GM19468 (cell line): Measurements from ENCODE around the gene DDX54.

Experiments used
- ATAC-seq: cut with Tn5 transposase; IDR thresholded peaks from one replicate; pipeline ENCODE4 v1.9.1; 2021; ENCODE audit warnings: mild to moderate bottlenecking, moderate library complexity, moderate number of reproducible peaks; ENCODE audit not compliant: unreplicated experiment; ENCODE audit errors: extremely low read depth

Gene DDX54

GRCh38 chr12:113185180-113186032 is at the start of gene DDX54, which contains the start of gene RITA1:
DDX54 (minus strand) TSS chr12:113185478; CDS start chr12:113185451, 27 bp downstream.
RITA1 (plus strand) TSS chr12:113185721; CDS start chr12:113186747, 1,026 bp downstream.
- ATAC-seq: no peak

- ATAC-seq: no peak
Measured at GRCh38 chr12:113234483-113234882, 49.2 kb upstream of the DDX54 start.

GRCh38 chr12:113233967-113234366 is 48.7 kb upstream of the DDX54 start:
- ATAC-seq: no peak

- peak; percentile 76 for ATAC-seq
Measured at GRCh38 chr12:113232840-113233585, 47.7 kb upstream of the DDX54 start.

GRCh38 chr12:113232089-113232839 is 47.0 kb upstream of the DDX54 start:
- ATAC-seq: no peak

- no peak for ATAC-seq
Measured at GRCh38 chr12:113231235-113232088, 46.2 kb upstream of the DDX54 start.

GRCh38 chr12:113230315-113231234 is 45.3 kb upstream of the DDX54 start:
- no peak for ATAC-seq

GRCh38 chr12:113228394-113229028 is 43.2 kb upstream of the DDX54 start:
- ATAC-seq: no peak

- no peak for ATAC-seq
Measured at GRCh38 chr12:113227686-113228391, 42.6 kb upstream of the DDX54 start.

GRCh38 chr12:113226696-113227568 is 41.7 kb upstream of the DDX54 start:
- ATAC-seq: no peak

- no peak for ATAC-seq
Measured at GRCh38 chr12:113224955-113225354, 39.7 kb upstream of the DDX54 start.

- no peak for ATAC-seq
Measured at GRCh38 chr12:113222730-113223531, 37.7 kb upstream of the DDX54 start.

GRCh38 chr12:113221997-113222729 is 36.9 kb upstream of the DDX54 start:
- ATAC-seq: no peak

GRCh38 chr12:113221181-113221996 is 36.1 kb upstream of the DDX54 start, which contains the start of gene TPCN1:
TPCN1 (plus strand) TSS chr12:113221464; CDS start chr12:113226853, 5,389 bp downstream.
- no peak for ATAC-seq
